GM23338 (cell line): Measurements from ENCODE around the gene CD300H. TPM values are rescaled to one million over a fixed set of nuclear protein-coding genes. Genes with fewer than 3 reads are reported as not detected.

Experiments used
- ATAC-seq: fragments of 200-7000 bp; cut with Tn5 transposase; 3 replicates; pipeline ENCODE4 v1.9.1; 2020
- DNase-seq: peaks from one replicate; pipeline ENCODE4 v3.0.0-alpha.2; 2015; ENCODE audit warnings: low spot score
- H2AFZ ChIP-seq: fragments of 200-600 bp; sonication (generic); 2 replicates; pipeline ENCODE4 v1.8.0; 2016; ENCODE audit warnings: antibody characterized with exemption, mild to moderate bottlenecking, moderate library complexity
- H3F3A ChIP-seq: fragments of 200-600 bp; sonication (generic); replicated peaks from 2 replicates; pipeline ENCODE4 v1.8.0; 2017; ENCODE audit warnings: antibody characterized with exemption, mixed run types, low read depth
- H3K27ac ChIP-seq: fragments of 200-600 bp; sonication (generic); 2 replicates; pipeline ENCODE4 v1.6.1; 2016; ENCODE audit warnings: low read depth
- H3K27me3 ChIP-seq: fragments of 200-600 bp; sonication (generic); 2 replicates; pipeline ENCODE4 v1.8.0; 2016; ENCODE audit warnings: mild to moderate bottlenecking, mixed run types, moderate library complexity; ENCODE audit not compliant: insufficient read depth
- H3K36me3 ChIP-seq: fragments of 200-600 bp; sonication (generic); 2 replicates; pipeline ENCODE4 v1.8.0; 2016; ENCODE audit warnings: mild to moderate bottlenecking; ENCODE audit not compliant: insufficient read depth
- H3K4me1 ChIP-seq: fragments of 200-600 bp; sonication (generic); 2 replicates; pipeline ENCODE4 v1.8.0; 2016; ENCODE audit warnings: mild to moderate bottlenecking, moderate library complexity; ENCODE audit not compliant: insufficient read depth
- H3K4me2 ChIP-seq: fragments of 200-600 bp; sonication (generic); 2 replicates; pipeline ENCODE4 v1.7.1; 2017; ENCODE audit warnings: mixed run types
- H3K4me3 ChIP-seq: fragments of 200-600 bp; sonication (generic); 2 replicates; pipeline ENCODE4 v1.6.1; 2016; ENCODE audit warnings: mixed run types
- H3K79me2 ChIP-seq: fragments of 200-600 bp; sonication (generic); replicated peaks from 2 replicates; pipeline ENCODE4 v1.8.0; 2017; ENCODE audit warnings: mild to moderate bottlenecking; ENCODE audit not compliant: insufficient read depth
- H3K9me2 ChIP-seq: fragments of 200-600 bp; sonication (generic); 2 replicates; pipeline ENCODE4 v1.8.0; 2017; ENCODE audit not compliant: insufficient read depth
- H4K20me1 ChIP-seq: fragments of 200-600 bp; sonication (generic); replicated peaks from 2 replicates; pipeline ENCODE4 v1.8.0; 2017; ENCODE audit warnings: mild to moderate bottlenecking; ENCODE audit not compliant: insufficient read depth
- H3K27ac Mint-ChIP-seq: 2 replicates; pipeline ENCODE4 v1.8.0; 2020; ENCODE audit warnings: inconsistent platforms, mild to moderate bottlenecking, moderate library complexity, mixed read lengths
- H3K27me3 Mint-ChIP-seq: 3 replicates; pipeline ENCODE4 v1.8.0; 2022; ENCODE audit warnings: low read depth, mild to moderate bottlenecking, moderate library complexity, mixed read lengths, inconsistent platforms; ENCODE audit not compliant: insufficient read depth, poor library complexity
- H3K36me3 Mint-ChIP-seq: 3 replicates; pipeline ENCODE4 v1.8.0; 2021; ENCODE audit warnings: low read depth, mild to moderate bottlenecking, inconsistent platforms, moderate library complexity, mixed read lengths
- H3K4me1 Mint-ChIP-seq: 3 replicates; pipeline ENCODE4 v1.8.0; 2020; ENCODE audit warnings: mild to moderate bottlenecking, inconsistent platforms, mixed read lengths
- H3K4me3 Mint-ChIP-seq: 3 replicates; pipeline ENCODE4 v1.8.0; 2021; ENCODE audit warnings: moderate library complexity, mild to moderate bottlenecking, inconsistent platforms, mixed read lengths
- H3K9me3 Mint-ChIP-seq: 3 replicates; pipeline ENCODE4 v1.8.0; 2020; ENCODE audit warnings: moderate library complexity, mild to moderate bottlenecking, inconsistent platforms, mixed read lengths
- CREB1 ChIP-seq: fragments of 250-450 bp; sonication (Bioruptor Pico); IDR thresholded peaks from 2 replicates; pipeline ENCODE4 v1.5.0; 2020; ENCODE audit warnings: low read depth, mild to moderate bottlenecking, moderate library complexity
- CTCF ChIP-seq, 2 experiments: fragments of 200-600 bp in 1 of 2; sonication (generic) in 1 of 2; conservative IDR thresholded peaks; 2 replicates each; pipeline versions ENCODE4 v1.5.1 to v1.6.1; 2016 to 2017; ENCODE audit warnings: antibody characterized with exemption in 2 of 2, low read depth in 2 of 2, mild to moderate bottlenecking in 2 of 2, moderate library complexity in 1 of 2
- EZH2phosphoT487 ChIP-seq: fragments of 200-600 bp; sonication (generic); IDR thresholded peaks from one replicate; pipeline ENCODE4 v1.8.1; 2018; ENCODE audit warnings: antibody characterized with exemption; ENCODE audit not compliant: unreplicated experiment
- JUNB ChIP-seq: IDR thresholded peaks from one replicate; pipeline ENCODE4 v1.6.1; 2016; ENCODE audit warnings: antibody characterized with exemption; ENCODE audit not compliant: unreplicated experiment
- POLR2AphosphoS5 ChIP-seq: IDR thresholded peaks from 2 replicates; pipeline ENCODE4 v1.6.1; 2016; ENCODE audit warnings: antibody characterized with exemption, low read depth
- STAT1 ChIP-seq: IDR thresholded peaks from one replicate; pipeline ENCODE4 v1.6.1; 2016; ENCODE audit warnings: antibody characterized with exemption; ENCODE audit not compliant: unreplicated experiment
- ZNF114 ChIP-seq: fragments of 250-450 bp; sonication (Bioruptor Pico); IDR thresholded peaks from 2 replicates; pipeline ENCODE4 v1.5.0; 2020; ENCODE audit warnings: mild to moderate bottlenecking, moderate library complexity
- ZNF462 ChIP-seq: fragments of 250-450 bp; sonication (Bioruptor Pico); IDR thresholded peaks from 2 replicates; pipeline ENCODE4 v1.5.0; 2020; ENCODE audit warnings: mild to moderate bottlenecking, moderate library complexity
- polyA plus RNA-seq: library from polyadenylated mRNA; unstranded; fragments of >200 nt; fragmentation: Nextera tagmentation; extraction: Ambion mirVana; gene quantifications from 2 replicates; pipeline ENCODE4 v1.2.1, GENCODE V29; 2016
- total RNA-seq: library from RNA; depleted of rRNA; stranded (reverse); fragments of >200 nt; shearing (Covaris generic); gene quantifications from 2 replicates; pipeline ENCODE4 v1.2.3, GENCODE V29; 2014

Gene CD300H
- total and polyA plus RNA-seq, 2 experiments from 2014 or later: not detected

- Histone ChIP-seq H3K27ac (no peak within 1 kb of the TSS), H3K4me3 (no peak within 1 kb of the TSS), H3K79me2 (no peaks in the 10 kb centered on the region), H3K9me2 (no peaks in the 10 kb centered on the region), H2AFZ (no peak within 1 kb of the TSS; the same call in 1 of the 2 replicates), H3K4me1 (no peaks in the 10 kb centered on the region), H4K20me1 (no peaks in the 10 kb centered on the region), H3K36me3 (no peaks in the 10 kb centered on the region), H3F3A (no peaks in the 10 kb centered on the region), H3K4me2 (no peak within 1 kb of the TSS), H3K27me3 (no peaks in the 10 kb centered on the region)
- H3K27ac Mint-ChIP-seq: no peak within 1 kb of the TSS
- no peaks in the 10 kb centered on the region for H3K36me3 Mint-ChIP-seq
- DNase-seq (no peak), ATAC-seq (no peak)
- H3K9me3 Mint-ChIP-seq: no peaks in the 10 kb centered on the region; the same call in 1 of the 3 replicates
- peaks cover 4% of the 10 kb centered on the region for H3K4me1 Mint-ChIP-seq
- no peak within 1 kb of the TSS for H3K4me3 Mint-ChIP-seq
- H3K27me3 Mint-ChIP-seq: peaks cover 10% of the 10 kb centered on the region
- TF ChIP-seq CTCF (conservative IDR thresholded peaks at IDR 0.05; ENCODE audit: low read depth in 2 of 2) (no peak), CREB1 (CRISPR knock-in tag) (no peak), EZH2phosphoT487 (no peak), POLR2AphosphoS5 (no peak)
Measured at GRCh38 chr17:74531231-74531761, 36.0 kb downstream of the CD300H start, which contains the start of gene CD300LB. CD300LB (minus strand) TSS chr17:74531475; CDS start chr17:74531350, 125 bp downstream.

- DNase-seq: no peak
- Histone ChIP-seq H3F3A (no peaks in the 10 kb centered on the region), H3K79me2 (no peaks in the 10 kb centered on the region), H3K4me1 (no peaks in the 10 kb centered on the region), H3K4me3 (no peak overlapping the region), H4K20me1 (no peaks in the 10 kb centered on the region), H3K9me2 (no peaks in the 10 kb centered on the region), H3K27me3 (no peaks in the 10 kb centered on the region), H3K4me2 (no peak overlapping the region), H3K36me3 (no peaks in the 10 kb centered on the region), H3K27ac (no peak overlapping the region), H2AFZ (no peak overlapping the region)
- no peaks in the 10 kb centered on the region for H3K36me3 Mint-ChIP-seq
- H3K27ac Mint-ChIP-seq: no peak overlapping the region
- peaks cover under 1% of the 10 kb centered on the region; the same call in 2 of the 3 replicates for H3K9me3 Mint-ChIP-seq
- ATAC-seq: no peak
- peaks cover 10% of the 10 kb centered on the region for H3K27me3 Mint-ChIP-seq
- H3K4me1 Mint-ChIP-seq: peaks cover 4% of the 10 kb centered on the region
- H3K4me3 Mint-ChIP-seq: no peak overlapping the region
- no peak for TF ChIP-seq ZNF462 (CRISPR knock-in tag)
- no peak for TF ChIP-seq JUNB
- TF ChIP-seq STAT1: no peak
- no peak for TF ChIP-seq ZNF114 (CRISPR knock-in tag)
- no peak for TF ChIP-seq CTCF (conservative IDR thresholded peaks at IDR 0.05; ENCODE audit: low read depth in 2 of 2)
Measured at GRCh38 chr17:74530831-74531150, 36.5 kb downstream of the CD300H start.
